ENCODE results near the gene AATK. TPM values are rescaled to one million over a fixed set of nuclear protein-coding genes. Genes with fewer than 3 reads are reported as not detected.

The AATK gene
- total and polyA plus RNA-seq, 2 of the 13 experiments (the other 11 are each of a cell fraction or from before 2014, with no cell fraction given) = 2.9 to 8.4 TPM

DNA sequence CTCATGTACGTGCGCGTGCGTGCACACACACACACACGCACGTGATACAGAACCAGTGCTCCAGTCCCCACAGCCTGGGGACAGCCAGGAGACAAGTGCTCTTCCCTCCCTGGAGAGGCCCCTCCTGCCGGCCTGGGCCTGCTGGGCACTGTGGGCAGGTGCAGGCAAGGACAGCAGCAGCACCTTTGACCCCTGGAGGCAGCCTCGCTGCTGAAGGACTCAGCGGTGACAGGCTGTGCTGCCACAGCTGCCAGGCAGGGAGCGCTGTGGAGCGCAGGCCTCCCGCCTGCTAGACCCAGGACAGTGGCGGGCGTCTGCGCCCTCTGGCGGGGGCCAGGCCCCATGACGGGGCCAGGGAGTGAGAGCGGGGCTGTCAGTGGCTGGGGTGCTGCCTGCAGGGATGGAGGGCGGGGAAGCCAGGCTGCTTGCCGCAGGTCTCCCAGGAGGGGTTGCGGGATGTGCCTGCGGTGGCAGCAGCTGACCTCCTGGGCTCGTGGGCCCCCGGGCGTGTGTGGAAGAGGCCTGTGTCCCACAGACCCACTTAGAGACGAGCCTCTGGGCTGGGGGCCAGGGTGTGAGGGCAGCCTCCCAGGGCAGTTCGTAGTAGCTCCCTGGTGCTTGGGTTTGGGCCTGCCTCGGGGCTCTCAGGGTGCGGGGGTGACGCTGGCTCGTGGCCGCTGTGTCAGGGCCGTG is 64.3 kb downstream of the AATK start (continued):
- TF ChIP-seq, protein P1, sequence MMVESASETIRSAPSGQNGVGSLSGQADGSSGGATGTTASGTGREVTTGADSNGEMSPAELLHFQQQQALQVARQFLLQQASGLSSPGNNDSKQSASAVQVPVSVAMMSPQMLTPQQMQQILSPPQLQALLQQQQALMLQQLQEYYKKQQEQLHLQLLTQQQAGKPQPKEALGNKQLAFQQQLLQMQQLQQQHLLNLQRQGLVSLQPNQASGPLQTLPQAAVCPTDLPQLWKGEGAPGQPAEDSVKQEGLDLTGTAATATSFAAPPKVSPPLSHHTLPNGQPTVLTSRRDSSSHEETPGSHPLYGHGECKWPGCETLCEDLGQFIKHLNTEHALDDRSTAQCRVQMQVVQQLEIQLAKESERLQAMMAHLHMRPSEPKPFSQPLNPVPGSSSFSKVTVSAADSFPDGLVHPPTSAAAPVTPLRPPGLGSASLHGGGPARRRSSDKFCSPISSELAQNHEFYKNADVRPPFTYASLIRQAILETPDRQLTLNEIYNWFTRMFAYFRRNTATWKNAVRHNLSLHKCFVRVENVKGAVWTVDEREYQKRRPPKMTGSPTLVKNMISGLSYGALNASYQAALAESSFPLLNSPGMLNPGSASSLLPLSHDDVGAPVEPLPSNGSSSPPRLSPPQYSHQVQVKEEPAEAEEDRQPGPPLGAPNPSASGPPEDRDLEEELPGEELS (CRISPR knock-in tag; IDR thresholded peaks at IDR 0.05) = peak; percentile 81
- TF ChIP-seq, protein P2, sequence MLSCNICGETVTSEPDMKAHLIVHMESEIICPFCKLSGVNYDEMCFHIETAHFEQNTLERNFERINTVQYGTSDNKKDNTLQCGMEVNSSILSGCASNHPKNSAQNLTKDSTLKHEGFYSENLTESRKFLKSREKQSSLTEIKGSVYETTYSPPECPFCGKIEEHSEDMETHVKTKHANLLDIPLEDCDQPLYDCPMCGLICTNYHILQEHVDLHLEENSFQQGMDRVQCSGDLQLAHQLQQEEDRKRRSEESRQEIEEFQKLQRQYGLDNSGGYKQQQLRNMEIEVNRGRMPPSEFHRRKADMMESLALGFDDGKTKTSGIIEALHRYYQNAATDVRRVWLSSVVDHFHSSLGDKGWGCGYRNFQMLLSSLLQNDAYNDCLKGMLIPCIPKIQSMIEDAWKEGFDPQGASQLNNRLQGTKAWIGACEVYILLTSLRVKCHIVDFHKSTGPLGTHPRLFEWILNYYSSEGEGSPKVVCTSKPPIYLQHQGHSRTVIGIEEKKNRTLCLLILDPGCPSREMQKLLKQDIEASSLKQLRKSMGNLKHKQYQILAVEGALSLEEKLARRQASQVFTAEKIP (CRISPR knock-in tag; IDR thresholded peaks at IDR 0.05; ENCODE audit: borderline replicate concordance) = no peak
- TF ChIP-seq ZNF792 (CRISPR knock-in tag; IDR thresholded peaks at IDR 0.05) = peak; percentile 98
- TF ChIP-seq MEF2D (CRISPR knock-in tag; IDR thresholded peaks at IDR 0.05) = peak; percentile 58; the same call in 1 of the 2 replicates
- no peak; the same call in 1 of the 2 replicates for TF ChIP-seq PAX8 (CRISPR knock-in tag; IDR thresholded peaks at IDR 0.05; ENCODE audit: borderline replicate concordance)
- TF ChIP-seq, protein P3, sequence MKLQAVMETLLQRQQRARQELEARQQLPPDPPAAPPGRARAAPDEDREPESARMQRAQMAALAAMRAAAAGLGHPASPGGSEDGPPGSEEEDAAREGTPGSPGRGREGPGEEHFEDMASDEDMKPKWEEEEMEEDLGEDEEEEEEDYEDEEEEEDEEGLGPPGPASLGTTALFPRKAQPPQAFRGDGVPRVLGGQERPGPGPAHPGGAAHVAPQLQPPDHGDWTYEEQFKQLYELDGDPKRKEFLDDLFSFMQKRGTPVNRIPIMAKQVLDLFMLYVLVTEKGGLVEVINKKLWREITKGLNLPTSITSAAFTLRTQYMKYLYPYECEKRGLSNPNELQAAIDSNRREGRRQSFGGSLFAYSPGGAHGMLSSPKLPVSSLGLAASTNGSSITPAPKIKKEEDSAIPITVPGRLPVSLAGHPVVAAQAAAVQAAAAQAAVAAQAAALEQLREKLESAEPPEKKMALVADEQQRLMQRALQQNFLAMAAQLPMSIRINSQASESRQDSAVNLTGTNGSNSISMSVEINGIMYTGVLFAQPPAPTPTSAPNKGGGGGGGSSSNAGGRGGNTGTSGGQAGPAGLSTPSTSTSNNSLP (IDR thresholded peaks at IDR 0.05; ENCODE audit: low read depth, low read length) = no peak; the same call in 1 of the 2 replicates
- TF ChIP-seq NONO (IDR thresholded peaks at IDR 0.05) = no peak
- TF ChIP-seq NONO (CRISPR knock-in tag; conservative IDR thresholded peaks at IDR 0.05) = peak; percentile 100
- TF ChIP-seq ZMAT3 (CRISPR knock-in tag; conservative IDR thresholded peaks at IDR 0.05) = peak; percentile 96
- no peak for TF ChIP-seq ATM (IDR thresholded peaks at IDR 0.05; ENCODE audit: borderline replicate concordance)
- TF ChIP-seq, protein P4, sequence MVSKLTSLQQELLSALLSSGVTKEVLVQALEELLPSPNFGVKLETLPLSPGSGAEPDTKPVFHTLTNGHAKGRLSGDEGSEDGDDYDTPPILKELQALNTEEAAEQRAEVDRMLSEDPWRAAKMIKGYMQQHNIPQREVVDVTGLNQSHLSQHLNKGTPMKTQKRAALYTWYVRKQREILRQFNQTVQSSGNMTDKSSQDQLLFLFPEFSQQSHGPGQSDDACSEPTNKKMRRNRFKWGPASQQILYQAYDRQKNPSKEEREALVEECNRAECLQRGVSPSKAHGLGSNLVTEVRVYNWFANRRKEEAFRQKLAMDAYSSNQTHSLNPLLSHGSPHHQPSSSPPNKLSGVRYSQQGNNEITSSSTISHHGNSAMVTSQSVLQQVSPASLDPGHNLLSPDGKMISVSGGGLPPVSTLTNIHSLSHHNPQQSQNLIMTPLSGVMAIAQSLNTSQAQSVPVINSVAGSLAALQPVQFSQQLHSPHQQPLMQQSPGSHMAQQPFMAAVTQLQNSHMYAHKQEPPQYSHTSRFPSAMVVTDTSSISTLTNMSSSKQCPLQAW (CRISPR knock-in tag; IDR thresholded peaks at IDR 0.05) = peak; percentile 97
- TF ChIP-seq ZNF251 (CRISPR knock-in tag; IDR thresholded peaks at IDR 0.05) = no peak
- TF ChIP-seq, protein P5, sequence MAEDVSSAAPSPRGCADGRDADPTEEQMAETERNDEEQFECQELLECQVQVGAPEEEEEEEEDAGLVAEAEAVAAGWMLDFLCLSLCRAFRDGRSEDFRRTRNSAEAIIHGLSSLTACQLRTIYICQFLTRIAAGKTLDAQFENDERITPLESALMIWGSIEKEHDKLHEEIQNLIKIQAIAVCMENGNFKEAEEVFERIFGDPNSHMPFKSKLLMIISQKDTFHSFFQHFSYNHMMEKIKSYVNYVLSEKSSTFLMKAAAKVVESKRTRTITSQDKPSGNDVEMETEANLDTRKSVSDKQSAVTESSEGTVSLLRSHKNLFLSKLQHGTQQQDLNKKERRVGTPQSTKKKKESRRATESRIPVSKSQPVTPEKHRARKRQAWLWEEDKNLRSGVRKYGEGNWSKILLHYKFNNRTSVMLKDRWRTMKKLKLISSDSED (CRISPR knock-in tag; IDR thresholded peaks at IDR 0.05) = no peak
- TF ChIP-seq CCDC6 (CRISPR knock-in tag; IDR thresholded peaks at IDR 0.05) = peak; percentile 92; the same call in 1 of the 2 replicates
- peak; percentile 77; the same call in 1 of the 2 replicates for TF ChIP-seq TSC22D2 (CRISPR knock-in tag; IDR thresholded peaks at IDR 0.05; ENCODE audit: borderline replicate concordance)
- TF ChIP-seq, protein P6, sequence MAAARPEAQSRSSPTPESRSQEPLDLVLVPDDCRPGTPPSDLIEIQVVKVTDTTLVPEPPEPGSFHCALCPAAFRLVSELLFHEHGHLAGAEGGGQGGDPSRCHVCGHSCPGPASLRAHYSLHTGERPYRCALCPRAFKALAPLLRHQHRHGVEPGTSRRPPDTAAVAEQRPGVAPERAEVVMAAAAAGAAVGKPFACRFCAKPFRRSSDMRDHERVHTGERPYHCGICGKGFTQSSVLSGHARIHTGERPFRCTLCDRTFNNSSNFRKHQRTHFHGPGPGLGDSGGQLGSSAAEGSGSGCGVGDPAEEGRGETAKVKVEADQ (CRISPR knock-in tag; IDR thresholded peaks at IDR 0.05; ENCODE audit: borderline replicate concordance) = peak; percentile 97
- TF ChIP-seq, protein P7, sequence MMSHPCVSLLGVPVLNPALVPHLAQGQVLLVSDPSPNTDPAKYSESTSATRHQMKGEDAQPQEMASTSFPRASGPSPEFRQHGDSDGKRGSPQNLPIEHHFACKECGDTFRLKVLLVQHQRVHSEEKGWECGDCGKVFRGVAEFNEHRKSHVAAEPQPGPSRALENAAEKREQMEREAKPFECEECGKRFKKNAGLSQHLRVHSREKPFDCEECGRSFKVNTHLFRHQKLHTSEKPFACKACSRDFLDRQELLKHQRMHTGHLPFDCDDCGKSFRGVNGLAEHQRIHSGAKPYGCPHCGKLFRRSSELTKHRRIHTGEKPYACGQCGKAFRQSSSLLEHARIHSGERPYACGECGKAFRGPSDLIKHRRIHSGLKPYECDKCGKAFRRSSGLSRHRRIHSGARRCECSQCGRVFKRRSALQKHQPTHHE (CRISPR knock-in tag; IDR thresholded peaks at IDR 0.05; ENCODE audit: borderline replicate concordance) = peak; percentile 81; the same call in 1 of the 2 replicates

Data from HepG2 (cell line).